Measurements from ENCODE around the gene LRRC70. TPM values are rescaled to one million over a fixed set of nuclear protein-coding genes. Genes with fewer than 3 reads are reported as not detected.

LRRC70 gene
- total RNA-seq, 1 donor from 2014 or later = 1.1 TPM

- no peak overlapping the region for H3K4me3 Mint-ChIP-seq (ENCODE audit: low read depth)
- intact Hi-C loops (cut with micrococcal nuclease) = no loop called here
- no peak for DNase-seq (ENCODE audit: low spot score)
Observed at GRCh38 chr5:62596096-62596495, 17.5 kb downstream of the LRRC70 start.

GRCh38 chr5:62596691-62597090 is 18.1 kb downstream of the LRRC70 start:
- H3K4me3 Mint-ChIP-seq (ENCODE audit: low read depth) = no peak overlapping the region
- intact Hi-C loops (cut with micrococcal nuclease) = no loop called here
- H3K9me3 Mint-ChIP-seq = no peaks in the 10 kb centered on the region

More at GRCh38 chr5:62596096-62596495, 17.5 kb downstream of the LRRC70 start:
- peaks cover 23% of the 10 kb centered on the region for H3K36me3 Mint-ChIP-seq (ENCODE audit: low read depth)
- H3K27ac Mint-ChIP-seq = no peak overlapping the region
- no peaks in the 10 kb centered on the region for H3K27me3 Mint-ChIP-seq (ENCODE audit: low read depth)
- H3K9me3 Mint-ChIP-seq = no peaks in the 10 kb centered on the region
- H3K4me1 Mint-ChIP-seq (ENCODE audit: low read depth) = peaks cover 7% of the 10 kb centered on the region

GRCh38 chr5:62597314-62597713 is 18.7 kb downstream of the LRRC70 start:
- Mint-ChIP-seq H3K4me3 (ENCODE audit: low read depth) (no peak overlapping the region), H3K27me3 (ENCODE audit: low read depth) (no peaks in the 10 kb centered on the region), H3K4me1 (ENCODE audit: low read depth) (peaks cover 10% of the 10 kb centered on the region), H3K9me3 (no peaks in the 10 kb centered on the region), H3K27ac (no peak overlapping the region), H3K36me3 (ENCODE audit: low read depth) (peaks cover 16% of the 10 kb centered on the region)
- no peak for DNase-seq (ENCODE audit: low spot score)
- intact Hi-C loops (cut with micrococcal nuclease) = no loop called here

More at GRCh38 chr5:62596691-62597090, 18.1 kb downstream of the LRRC70 start:
- no peak for DNase-seq (ENCODE audit: low spot score)
- H3K36me3 Mint-ChIP-seq (ENCODE audit: low read depth) = peaks cover 20% of the 10 kb centered on the region
- H3K27ac Mint-ChIP-seq = no peak overlapping the region
- peaks cover 7% of the 10 kb centered on the region for H3K4me1 Mint-ChIP-seq (ENCODE audit: low read depth)
- H3K27me3 Mint-ChIP-seq (ENCODE audit: low read depth) = no peaks in the 10 kb centered on the region

GRCh38 chr5:62600560-62601252 is 22.1 kb downstream of the LRRC70 start:
- H3K27me3 Mint-ChIP-seq (ENCODE audit: low read depth) = no peaks in the 10 kb centered on the region
- no peaks in the 10 kb centered on the region for H3K9me3 Mint-ChIP-seq
- peaks cover 8% of the 10 kb centered on the region for H3K4me1 Mint-ChIP-seq (ENCODE audit: low read depth)
- peaks cover 9% of the 10 kb centered on the region for H3K36me3 Mint-ChIP-seq (ENCODE audit: low read depth)
- no peak overlapping the region for H3K27ac Mint-ChIP-seq
- intact Hi-C loops (cut with micrococcal nuclease) = no loop called here
- no peak for DNase-seq (ENCODE audit: low spot score)
- H3K4me3 Mint-ChIP-seq (ENCODE audit: low read depth) = no peak overlapping the region

GRCh38 chr5:62603934-62604333 is 25.3 kb downstream of the LRRC70 start:
- H3K4me3 Mint-ChIP-seq (ENCODE audit: low read depth) = no peak overlapping the region
- no peaks in the 10 kb centered on the region for H3K27me3 Mint-ChIP-seq (ENCODE audit: low read depth)
- intact Hi-C loops (cut with micrococcal nuclease) = no loop called here
- H3K36me3 Mint-ChIP-seq (ENCODE audit: low read depth) = peaks cover 14% of the 10 kb centered on the region
- peaks cover 3% of the 10 kb centered on the region for H3K4me1 Mint-ChIP-seq (ENCODE audit: low read depth)
- H3K27ac Mint-ChIP-seq = no peak overlapping the region
- no peaks in the 10 kb centered on the region for H3K9me3 Mint-ChIP-seq
- no peak for DNase-seq (ENCODE audit: low spot score)

GRCh38 chr5:62605638-62606037 is 27.0 kb downstream of the LRRC70 start:
- H3K27ac Mint-ChIP-seq = no peak overlapping the region
- no peaks in the 10 kb centered on the region for H3K9me3 Mint-ChIP-seq
- no peak for DNase-seq (ENCODE audit: low spot score)
- intact Hi-C loops (cut with micrococcal nuclease) = no loop called here
- no peaks in the 10 kb centered on the region for H3K27me3 Mint-ChIP-seq (ENCODE audit: low read depth)
- H3K4me1 Mint-ChIP-seq (ENCODE audit: low read depth) = peaks cover 3% of the 10 kb centered on the region
- H3K36me3 Mint-ChIP-seq (ENCODE audit: low read depth) = peaks cover 22% of the 10 kb centered on the region
- H3K4me3 Mint-ChIP-seq (ENCODE audit: low read depth) = no peak overlapping the region

GRCh38 chr5:62606878-62607277 is 28.3 kb downstream of the LRRC70 start:
- DNase-seq (ENCODE audit: low spot score) = no peak
- Mint-ChIP-seq H3K27me3 (ENCODE audit: low read depth) (no peaks in the 10 kb centered on the region), H3K27ac (no peak overlapping the region), H3K4me3 (ENCODE audit: low read depth) (no peak overlapping the region), H3K36me3 (ENCODE audit: low read depth) (peaks cover 26% of the 10 kb centered on the region), H3K9me3 (no peaks in the 10 kb centered on the region), H3K4me1 (ENCODE audit: low read depth) (peaks cover 2% of the 10 kb centered on the region)
- intact Hi-C loops (cut with micrococcal nuclease) = no loop called here

GRCh38 chr5:62607615-62608014 is 29.0 kb downstream of the LRRC70 start:
- no peaks in the 10 kb centered on the region for H3K4me1 Mint-ChIP-seq (ENCODE audit: low read depth)
- no peak for DNase-seq (ENCODE audit: low spot score)
- no peak overlapping the region for H3K4me3 Mint-ChIP-seq (ENCODE audit: low read depth)

GRCh38 chr5:62608529-62609511 is 30.2 kb downstream of the LRRC70 start:
- H3K27ac Mint-ChIP-seq = no peak overlapping the region
- no peaks in the 10 kb centered on the region for H3K9me3 Mint-ChIP-seq
- peaks cover 23% of the 10 kb centered on the region for H3K36me3 Mint-ChIP-seq (ENCODE audit: low read depth)
- no peaks in the 10 kb centered on the region for H3K27me3 Mint-ChIP-seq (ENCODE audit: low read depth)
- no peak overlapping the region for H3K4me3 Mint-ChIP-seq (ENCODE audit: low read depth)
- intact Hi-C loops (cut with micrococcal nuclease) = no loop called here
- H3K4me1 Mint-ChIP-seq (ENCODE audit: low read depth) = no peaks in the 10 kb centered on the region
- DNase-seq (ENCODE audit: low spot score) = no peak

More at GRCh38 chr5:62607615-62608014, 29.0 kb downstream of the LRRC70 start:
- intact Hi-C loops (cut with micrococcal nuclease) = no loop called here
- Mint-ChIP-seq H3K27ac (no peak overlapping the region), H3K36me3 (ENCODE audit: low read depth) (peaks cover 26% of the 10 kb centered on the region), H3K27me3 (ENCODE audit: low read depth) (no peaks in the 10 kb centered on the region), H3K9me3 (no peaks in the 10 kb centered on the region)

- no peak for DNase-seq (ENCODE audit: low spot score)
- peaks cover 15% of the 10 kb centered on the region for H3K36me3 Mint-ChIP-seq (ENCODE audit: low read depth)
Observed at GRCh38 chr5:62614355-62614754, 35.7 kb downstream of the LRRC70 start.

GRCh38 chr5:62616615-62617277 is 38.1 kb downstream of the LRRC70 start:
- peaks cover 7% of the 10 kb centered on the region for H3K36me3 Mint-ChIP-seq (ENCODE audit: low read depth)
- H3K4me3 Mint-ChIP-seq (ENCODE audit: low read depth) = no peak overlapping the region
- H3K4me1 Mint-ChIP-seq (ENCODE audit: low read depth) = no peaks in the 10 kb centered on the region
- no peaks in the 10 kb centered on the region for H3K9me3 Mint-ChIP-seq
- no peak overlapping the region for H3K27ac Mint-ChIP-seq
- no peaks in the 10 kb centered on the region for H3K27me3 Mint-ChIP-seq (ENCODE audit: low read depth)
- DNase-seq (ENCODE audit: low spot score) = no peak
- intact Hi-C loops (cut with micrococcal nuclease) = no loop called here

More at GRCh38 chr5:62614355-62614754, 35.7 kb downstream of the LRRC70 start:
- Mint-ChIP-seq H3K4me1 (ENCODE audit: low read depth) (no peaks in the 10 kb centered on the region), H3K9me3 (no peaks in the 10 kb centered on the region), H3K4me3 (ENCODE audit: low read depth) (no peak overlapping the region), H3K27ac (no peak overlapping the region), H3K27me3 (ENCODE audit: low read depth) (no peaks in the 10 kb centered on the region)
- intact Hi-C loops (cut with micrococcal nuclease) = no loop called here

- no peaks in the 10 kb centered on the region for H3K4me1 Mint-ChIP-seq (ENCODE audit: low read depth)
- intact Hi-C loops (cut with micrococcal nuclease) = no loop called here
- H3K27me3 Mint-ChIP-seq (ENCODE audit: low read depth) = no peaks in the 10 kb centered on the region
- no peak overlapping the region for H3K27ac Mint-ChIP-seq
- H3K36me3 Mint-ChIP-seq (ENCODE audit: low read depth) = peaks cover 7% of the 10 kb centered on the region
- H3K4me3 Mint-ChIP-seq (ENCODE audit: low read depth) = no peak overlapping the region
- H3K9me3 Mint-ChIP-seq = no peaks in the 10 kb centered on the region
- DNase-seq (ENCODE audit: low spot score) = no peak
Observed at GRCh38 chr5:62617943-62618342, 39.3 kb downstream of the LRRC70 start.

Measured in activated T-helper 2 cell treated with anti-CD3 and anti-CD28 coated beads, Interferon-gamma antibody, Interleukin-2, Interleukin-4, amounts not matched to agents 10 μg/mL and 5 μg/mL and 100 μg/mL, durations not matched to agents 14 hours and 24 hours and 36 hours (primary cell).